Uterus (tissue), 2 donors: ENCODE data around the gene INSYN2B.

Experiments
- CTCF ChIP-seq, 4 experiments: fragments of 200-600 bp in 2 of 4; fragments of 450-650 bp in 2 of 4; sonication (generic) in 2 of 4; IDR thresholded peaks; one replicate each; pipeline ENCODE4 v1.5.1; 2016 to 2019; ENCODE audit warnings: antibody characterized with exemption in 4 of 4, mild to moderate bottlenecking in 2 of 4, moderate library complexity in 1 of 4
- POLR2A ChIP-seq, 2 donors: fragments of 450-650 bp; IDR thresholded peaks; one replicate each; pipeline ENCODE4 v1.6.1; 2016; ENCODE audit warnings: antibody characterized with exemption in 2 of 2, mild to moderate bottlenecking in 1 of 2, moderate library complexity in 1 of 2

DNA sequence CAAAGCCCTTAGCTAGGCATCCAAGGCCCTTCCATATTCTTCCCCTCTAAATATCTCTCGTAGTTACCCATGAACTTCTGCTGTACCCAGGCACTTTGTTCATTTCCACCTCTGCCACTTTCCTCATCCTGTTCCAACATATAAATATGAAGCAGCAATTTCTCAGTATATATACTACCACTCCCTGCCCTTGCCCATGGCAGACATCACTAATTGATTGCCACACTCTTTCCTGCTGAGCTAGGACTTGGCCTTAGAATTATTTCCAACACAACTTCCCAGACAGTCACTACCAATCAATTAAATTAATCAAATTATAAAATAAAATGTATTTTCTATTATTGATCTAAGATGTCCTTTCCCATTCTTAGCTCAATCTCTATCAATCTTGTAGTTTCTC, 8.5 kb downstream of the INSYN2B start:
- TF ChIP-seq CTCF (IDR thresholded peaks at IDR 0.05) (no peak), POLR2A (IDR thresholded peaks at IDR 0.05) (no peak)
